Thymus (tissue), 11 donors: ENCODE results near the gene EML6. TPM values are rescaled to one million over a fixed set of nuclear protein-coding genes. Genes with fewer than 3 reads are reported as not detected.

Source experiments
- DNase-seq, 9 donors: peaks; one replicate each; pipeline ENCODE4 v3.0.0-alpha.2; 2013; ENCODE audit warnings: low spot score in 9 of 9, low read depth in 6 of 9, missing footprints in 1 of 9
- H3K27ac ChIP-seq, 2 donors: one replicate each; pipeline ENCODE4 v1.5.1; 2013; ENCODE audit warnings: control low read depth in 1 of 2, low read depth in 1 of 2, low read length in 1 of 2, mild to moderate bottlenecking in 1 of 2, moderate library complexity in 1 of 2
- H3K27me3 ChIP-seq, 2 donors: one replicate each; pipeline ENCODE4 v1.5.1; 2013; ENCODE audit warnings: low read length in 1 of 2; ENCODE audit not compliant: control insufficient read depth in 2 of 2, insufficient read depth in 1 of 2
- H3K36me3 ChIP-seq, 2 donors: one replicate each; pipeline ENCODE4 v1.5.1; 2013; ENCODE audit warnings: low read length in 1 of 2, mild to moderate bottlenecking in 1 of 2, moderate library complexity in 1 of 2; ENCODE audit not compliant: control insufficient read depth in 2 of 2, insufficient read depth in 2 of 2
- H3K4me1 ChIP-seq, 2 donors: one replicate each; pipeline ENCODE4 v1.5.1; 2013; ENCODE audit warnings: low read length in 2 of 2; ENCODE audit not compliant: control insufficient read depth in 2 of 2, insufficient read depth in 2 of 2
- H3K4me3 ChIP-seq, 2 donors: one replicate each; pipeline ENCODE4 v1.5.1; 2013; ENCODE audit warnings: low read length in 2 of 2, control low read depth in 1 of 2, mild to moderate bottlenecking in 1 of 2
- H3K9me3 ChIP-seq, 2 donors: one replicate each; pipeline ENCODE4 v1.5.1; 2013; ENCODE audit warnings: low read length in 1 of 2, mild to moderate bottlenecking in 1 of 2; ENCODE audit not compliant: control insufficient read depth in 2 of 2, insufficient read depth in 1 of 2
- WGBS: extraction: QIAGEN DNeasy Blood & Tissue Kit; methylation state at CpG from one replicate; pipeline ENCODE4 v1.1.7; 2013; 5-methylcytosine and 5-hydroxymethylcytosine counted together
- polyA plus RNA-seq: library from polyadenylated mRNA; stranded (reverse); fragments of 200-250 nt; gene quantifications from one replicate; pipeline ENCODE4 v1.2.3, GENCODE V29; 2013
- total RNA-seq: library from RNA; stranded (reverse); fragments of 120-200 nt; gene quantifications from one replicate; pipeline ENCODE4 v1.2.4, GENCODE V29; 2013
- donor health status: healthy.

EML6 gene
- total and polyA plus RNA-seq, 2 donors, result 1.2 to 3.4 TPM

DNA sequence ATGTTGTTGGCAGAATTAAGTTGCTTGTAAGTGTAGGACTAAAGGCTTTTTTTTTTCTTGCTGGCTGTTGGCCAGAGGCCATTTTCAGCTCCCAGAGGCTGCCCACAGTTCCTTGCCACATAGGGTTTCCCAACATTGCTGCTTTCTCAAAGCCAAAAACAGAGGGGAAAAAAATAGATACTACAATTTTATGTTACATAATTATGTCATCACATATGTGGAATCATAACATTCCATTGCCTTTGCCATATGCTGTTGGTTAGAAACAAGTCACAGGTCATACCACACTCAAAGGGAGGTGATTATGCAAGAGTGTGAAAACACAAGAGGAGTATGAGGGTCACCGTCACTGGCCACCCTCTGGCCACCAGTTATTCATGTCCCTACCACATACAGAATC is 172.3 kb downstream of the EML6 start:
- Histone ChIP-seq H3K9me3 (peaks cover 0 to 3% of the 10 kb centered on the region in 2 donors), H3K4me1 (peaks cover 35 to 38% of the 10 kb centered on the region in 2 donors), H3K4me3 (no peak overlapping the region), H3K36me3 (no peaks in the 10 kb centered on the region), H3K27ac (no peak overlapping the region), H3K27me3 (no peaks in the 10 kb centered on the region)
- no peak for DNase-seq
- 100% methylated on average over 1 of the region's 1 CpG for WGBS

DNA sequence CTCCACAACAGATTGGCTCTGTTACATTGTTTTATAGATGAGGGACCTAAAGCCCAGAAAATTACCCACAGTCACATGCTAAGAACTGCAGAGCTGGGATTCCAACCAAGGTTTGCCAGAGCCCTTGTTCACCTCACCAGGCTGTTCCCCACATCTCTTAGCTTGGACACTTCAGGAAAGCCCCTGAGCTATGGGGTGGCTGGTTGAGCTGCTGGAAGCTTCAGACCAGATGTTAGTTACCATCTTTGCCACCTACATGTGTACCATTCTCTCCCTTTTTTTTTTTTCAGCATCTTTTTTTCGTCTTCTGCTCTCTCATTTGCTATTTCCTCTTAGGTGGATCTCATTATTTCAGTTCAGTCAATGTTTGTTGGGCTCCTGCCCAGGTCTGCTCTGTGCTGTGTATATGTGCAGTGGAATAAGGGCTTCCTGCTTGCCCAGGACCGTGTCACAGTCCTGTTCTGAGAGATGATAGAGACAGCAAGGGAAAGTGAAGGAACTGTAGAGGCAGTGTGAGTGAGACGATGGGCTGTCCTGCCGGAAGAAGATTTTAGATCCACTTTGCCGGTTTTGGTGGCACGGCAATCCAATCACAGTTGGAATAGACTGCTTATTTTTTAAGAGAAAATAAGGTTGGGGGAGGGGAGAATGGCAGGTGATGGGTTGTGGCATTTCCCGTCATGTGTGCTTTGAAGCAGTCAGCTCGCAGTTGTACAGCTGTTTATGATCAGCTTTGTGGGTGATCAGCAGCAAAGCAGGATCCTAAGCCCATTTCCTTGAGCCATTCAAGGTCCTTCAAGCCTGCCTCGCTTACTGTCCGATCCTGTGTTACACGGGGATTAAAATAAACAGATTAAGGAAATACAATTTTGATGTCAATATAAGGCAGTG is 174.2 kb downstream of the EML6 start:
- no peaks in the 10 kb centered on the region for H3K36me3 ChIP-seq
- DNase-seq, result peak in 8 of 9 donors; percentile 66 to 91 (median 76)
- peak overlapping the region; percentile 93 to 96 for H3K27ac ChIP-seq
- no peaks in the 10 kb centered on the region for H3K27me3 ChIP-seq
- WGBS, result 51% methylated on average over 11 of the region's 11 CpGs
- H3K4me3 ChIP-seq, result peak overlapping the region; percentile 11 to 23
- peaks cover 35 to 38% of the 10 kb centered on the region in 2 donors for H3K4me1 ChIP-seq
- peaks cover 0 to 3% of the 10 kb centered on the region in 2 donors for H3K9me3 ChIP-seq

DNA sequence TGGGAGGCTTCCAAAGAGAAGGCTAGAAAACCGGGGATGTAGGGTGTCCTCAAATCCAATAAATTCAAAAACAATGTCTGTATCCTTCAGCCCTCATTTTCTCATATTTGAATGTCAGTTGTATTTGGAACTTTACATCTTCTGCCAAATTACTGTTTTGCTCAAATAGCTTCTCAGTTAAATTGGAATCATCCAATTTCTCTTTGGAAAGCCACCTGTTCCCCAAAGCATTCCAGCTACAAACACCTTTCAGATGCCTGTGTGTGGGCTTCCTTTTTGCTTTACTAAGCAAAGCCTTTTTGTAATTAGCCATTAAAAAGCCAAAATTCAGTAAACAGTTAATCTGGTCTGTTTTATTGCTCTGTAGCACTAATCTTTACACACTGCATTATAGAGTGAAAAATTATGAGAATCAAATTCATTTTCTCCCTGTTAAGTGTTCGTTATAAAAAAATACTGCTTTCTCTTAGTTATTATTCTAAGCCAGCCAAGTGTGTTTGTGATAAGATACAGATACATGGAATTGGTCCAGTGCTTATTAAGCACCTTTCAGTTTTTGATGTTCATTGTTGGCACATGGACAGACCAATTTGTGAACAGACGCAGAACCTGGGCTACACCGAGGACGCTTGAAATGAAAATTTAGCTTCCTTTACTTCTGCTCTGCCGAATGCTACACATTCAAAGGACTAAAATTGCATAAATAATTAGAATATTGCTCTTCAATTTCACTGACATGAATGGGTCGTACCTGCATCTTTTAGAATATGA is 175.2 kb downstream of the EML6 start:
- no peaks in the 10 kb centered on the region for H3K27me3 ChIP-seq
- no peak overlapping the region for H3K4me3 ChIP-seq
- peak overlapping the region; percentile 93 to 96 for H3K27ac ChIP-seq
- no peaks in the 10 kb centered on the region for H3K36me3 ChIP-seq
- 88% methylated on average over 7 of the region's 7 CpGs for WGBS
- H3K4me1 ChIP-seq, result peaks cover 35 to 38% of the 10 kb centered on the region in 2 donors
- peaks cover 0 to 3% of the 10 kb centered on the region in 2 donors for H3K9me3 ChIP-seq
- peak in 2 of 9 donors; percentile 10 to 39 for DNase-seq

DNA sequence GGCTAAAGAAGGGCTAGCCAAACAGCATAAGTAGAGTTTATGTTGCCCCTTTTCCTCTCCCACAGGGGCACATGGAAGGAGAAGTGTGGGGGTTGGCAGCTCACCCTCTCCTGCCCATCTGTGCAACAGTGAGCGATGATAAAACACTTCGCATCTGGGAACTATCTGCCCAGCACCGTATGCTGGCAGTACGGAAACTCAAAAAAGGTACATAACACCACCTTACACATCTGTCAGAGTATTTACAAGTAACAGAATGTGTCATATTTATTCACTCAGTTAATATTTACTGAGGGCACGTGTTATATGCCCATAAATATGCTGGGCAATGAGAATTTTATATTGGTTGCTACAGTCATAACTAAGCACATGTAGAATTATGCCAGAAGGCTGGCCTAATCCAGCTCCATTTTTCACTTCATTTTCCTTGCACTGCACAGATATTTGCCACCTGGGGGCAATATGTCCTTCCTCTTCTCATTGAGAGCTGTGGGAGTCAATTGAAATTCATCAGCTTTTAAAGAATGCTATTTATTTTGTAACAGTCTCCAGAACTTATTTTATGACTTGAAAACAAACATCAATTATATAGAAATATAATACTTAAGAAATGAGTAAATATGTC is 176.2 kb downstream of the EML6 start:
- DNase-seq, result peak in 2 of 9 donors; percentile 41 to 73
- H3K4me3 ChIP-seq, result no peak overlapping the region
- peaks cover 0 to 3% of the 10 kb centered on the region in 2 donors for H3K9me3 ChIP-seq
- H3K27me3 ChIP-seq, result no peaks in the 10 kb centered on the region
- peak overlapping the region in 1 of 2 donors; percentile 96 for H3K27ac ChIP-seq
- no peaks in the 10 kb centered on the region for H3K36me3 ChIP-seq
- 90% methylated on average over 5 of the region's 5 CpGs for WGBS
- peaks cover 35 to 38% of the 10 kb centered on the region in 2 donors for H3K4me1 ChIP-seq

DNA sequence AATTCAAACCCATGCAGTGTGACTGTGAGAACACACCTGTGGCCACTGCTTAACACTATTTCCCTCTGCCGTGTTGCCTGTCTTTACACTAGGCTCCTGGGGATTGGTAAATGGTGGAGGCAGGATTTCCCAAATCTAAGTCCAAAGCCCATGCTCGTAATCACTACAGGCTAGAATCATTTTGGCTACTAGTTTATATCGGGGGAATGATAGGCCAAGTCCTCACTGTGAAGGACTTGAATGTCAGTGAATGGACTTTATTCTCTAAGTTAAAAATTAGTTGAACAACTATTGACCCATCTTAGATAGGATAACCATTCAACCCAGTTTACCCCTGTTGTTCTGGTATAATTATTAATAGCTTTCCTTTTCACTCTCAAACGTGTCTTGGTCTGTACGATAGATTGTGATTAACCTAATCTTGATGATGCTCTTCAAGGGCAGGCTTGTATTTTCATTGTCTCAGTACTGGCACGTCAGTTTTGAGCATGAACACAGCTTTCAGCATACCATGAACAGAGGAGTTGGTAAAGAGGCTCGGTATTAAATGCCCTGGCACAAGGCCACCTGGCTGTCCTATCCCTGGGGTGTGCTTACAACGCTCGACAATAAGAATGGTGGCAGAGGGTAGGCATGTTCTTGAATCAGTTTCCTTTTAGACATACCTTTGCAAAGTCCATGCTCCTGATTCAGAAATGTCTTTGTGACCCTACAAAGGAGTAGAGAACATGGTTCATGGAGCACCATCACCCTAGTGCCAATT is 177.9 kb downstream of the EML6 start:
- H3K9me3 ChIP-seq, result no peaks in the 10 kb centered on the region
- H3K36me3 ChIP-seq, result no peaks in the 10 kb centered on the region
- H3K27me3 ChIP-seq, result no peaks in the 10 kb centered on the region
- H3K4me3 ChIP-seq, result no peak overlapping the region
- 94% methylated on average over 9 of the region's 9 CpGs for whole genome bisulfite sequencing
- peaks cover 31 to 35% of the 10 kb centered on the region in 2 donors for H3K4me1 ChIP-seq
- no peak overlapping the region for H3K27ac ChIP-seq
- no peak for DNase-seq

DNA sequence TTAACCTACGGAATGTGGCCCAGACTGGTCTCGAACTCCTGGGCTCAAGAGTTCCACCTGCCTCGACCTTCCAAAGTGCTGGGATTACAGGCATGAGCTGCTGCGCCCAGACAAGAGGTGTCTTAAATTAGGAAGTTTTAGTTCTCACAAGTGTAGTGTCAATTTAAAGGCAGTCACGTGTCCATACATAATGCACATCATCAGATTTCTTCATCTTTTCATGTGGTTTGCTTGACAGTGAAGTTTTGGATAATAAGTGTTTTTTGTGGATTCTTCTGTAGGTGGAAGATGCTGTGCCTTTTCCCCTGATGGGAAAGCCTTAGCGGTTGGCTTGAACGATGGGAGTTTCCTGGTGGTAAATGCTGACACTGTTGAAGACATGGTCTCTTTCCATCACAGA is 179.3 kb downstream of the EML6 start:
- peaks cover 29 to 32% of the 10 kb centered on the region in 2 donors for H3K4me1 ChIP-seq
- H3K27me3 ChIP-seq, result no peaks in the 10 kb centered on the region
- H3K4me3 ChIP-seq, result no peak overlapping the region
- H3K27ac ChIP-seq, result no peak overlapping the region
- no peak for DNase-seq
- H3K9me3 ChIP-seq, result peaks cover 0 to 3% of the 10 kb centered on the region in 2 donors
- WGBS, result 94% methylated on average over 7 of the region's 7 CpGs
- no peaks in the 10 kb centered on the region for H3K36me3 ChIP-seq

DNA sequence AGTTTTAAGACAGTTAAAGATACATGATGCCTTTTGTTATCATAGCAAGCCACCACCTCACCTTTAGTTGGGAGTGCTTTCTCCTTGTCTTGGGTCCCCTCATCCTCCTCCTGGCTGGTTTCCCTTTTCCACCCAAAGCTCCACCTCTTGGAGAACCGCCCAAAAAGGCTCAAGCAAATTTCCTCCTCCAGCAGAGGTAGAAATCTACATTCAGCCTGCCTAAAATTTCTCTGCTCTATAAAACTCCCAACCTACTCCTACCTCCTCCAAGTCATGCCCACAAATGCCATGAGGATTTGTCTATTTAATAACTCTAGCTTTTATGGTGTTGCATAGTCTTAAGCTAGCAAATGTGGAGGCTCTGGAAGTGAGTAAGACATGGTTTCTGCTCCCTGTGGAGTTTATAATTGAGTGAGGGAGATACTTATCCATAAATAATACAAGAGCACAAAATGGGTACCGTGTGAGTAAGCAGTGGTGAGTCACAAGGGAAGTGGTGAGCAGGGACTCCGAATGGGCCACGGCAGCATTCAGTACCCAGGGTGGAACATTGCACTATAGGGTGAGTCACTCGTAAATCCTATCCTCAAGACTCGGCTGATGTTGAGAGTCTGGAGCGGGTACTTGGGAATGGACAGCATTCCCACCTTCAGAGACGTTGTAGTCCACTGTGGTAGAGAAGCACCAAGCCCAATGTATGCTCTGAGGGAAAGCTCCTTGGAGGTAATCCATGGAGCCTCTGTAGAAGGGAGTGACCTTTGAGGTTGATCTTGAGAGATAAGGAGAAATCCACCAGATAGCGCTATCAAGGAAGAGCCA is 180.5 kb downstream of the EML6 start:
- Histone ChIP-seq H3K36me3 (no peaks in the 10 kb centered on the region), H3K4me1 (peaks cover 18 to 20% of the 10 kb centered on the region in 2 donors), H3K27me3 (no peaks in the 10 kb centered on the region), H3K27ac (no peak overlapping the region), H3K4me3 (no peak overlapping the region), H3K9me3 (peaks cover 0 to 3% of the 10 kb centered on the region in 2 donors)
- 86% methylated on average over 9 of the region's 9 CpGs for WGBS
- DNase-seq, result no peak

DNA sequence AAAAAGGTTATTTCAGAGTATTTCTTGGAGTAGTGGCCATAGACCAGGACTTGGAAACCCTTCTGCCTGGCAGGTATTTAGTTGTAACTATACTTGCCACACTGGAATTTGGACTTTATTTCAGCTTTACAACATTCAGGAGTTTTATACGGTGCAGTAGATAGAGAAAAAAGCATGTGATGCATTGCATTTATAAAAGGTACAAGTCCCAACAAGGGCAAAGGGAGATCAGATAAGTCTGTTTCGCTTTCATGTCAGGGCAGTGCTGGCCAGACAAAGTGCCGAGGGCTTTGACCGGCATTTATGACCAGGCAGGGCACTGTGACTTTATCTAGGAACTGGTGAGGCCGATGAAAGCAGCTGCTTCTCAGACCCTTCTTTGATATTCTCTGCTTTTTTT is 181.4 kb downstream of the EML6 start:
- Histone ChIP-seq H3K27ac (peak overlapping the region in 1 of 2 donors; percentile 33), H3K36me3 (no peaks in the 10 kb centered on the region), H3K27me3 (no peaks in the 10 kb centered on the region), H3K9me3 (peaks cover 0 to 3% of the 10 kb centered on the region in 2 donors), H3K4me1 (peaks cover 10 to 15% of the 10 kb centered on the region in 2 donors), H3K4me3 (no peak overlapping the region)
- no peak for DNase-seq
- 95% methylated on average over 5 of the region's 5 CpGs for WGBS
